Tibial nerve (tissue), 4 donors: Measurements from ENCODE around the gene GYPE.
"Not testable (repeated sequence)": the region's sequence is repeated elsewhere in the genome, so short reads cannot be mapped to it uniquely, and the experiment has no call there.

Source experiments
- EP300 ChIP-seq, 2 donors: sonication (generic); formaldehyde crosslinking; IDR thresholded peaks; one replicate each; pipeline ENCODE4 v1.6.1; 2017; ENCODE audit warnings: antibody characterized with exemption in 2 of 2, mild to moderate bottlenecking in 1 of 2
- POLR2A ChIP-seq, 2 donors: fragments of 450-650 bp; IDR thresholded peaks; one replicate each; pipeline ENCODE4 v1.6.1; 2017; ENCODE audit warnings: antibody characterized with exemption in 2 of 2, mild to moderate bottlenecking in 2 of 2, moderate library complexity in 2 of 2
- TF ChIP-seq, protein P1 (sequence below), 5 experiments: fragments of 200-600 bp in 3 of 5; fragments of 450-650 bp in 2 of 5; sonication (generic) in 3 of 5; IDR thresholded peaks; one replicate each; pipeline ENCODE4 v1.5.1; 2016 to 2019; ENCODE audit warnings: antibody characterized with exemption in 5 of 5, mild to moderate bottlenecking in 3 of 5, moderate library complexity in 2 of 5

DNA sequence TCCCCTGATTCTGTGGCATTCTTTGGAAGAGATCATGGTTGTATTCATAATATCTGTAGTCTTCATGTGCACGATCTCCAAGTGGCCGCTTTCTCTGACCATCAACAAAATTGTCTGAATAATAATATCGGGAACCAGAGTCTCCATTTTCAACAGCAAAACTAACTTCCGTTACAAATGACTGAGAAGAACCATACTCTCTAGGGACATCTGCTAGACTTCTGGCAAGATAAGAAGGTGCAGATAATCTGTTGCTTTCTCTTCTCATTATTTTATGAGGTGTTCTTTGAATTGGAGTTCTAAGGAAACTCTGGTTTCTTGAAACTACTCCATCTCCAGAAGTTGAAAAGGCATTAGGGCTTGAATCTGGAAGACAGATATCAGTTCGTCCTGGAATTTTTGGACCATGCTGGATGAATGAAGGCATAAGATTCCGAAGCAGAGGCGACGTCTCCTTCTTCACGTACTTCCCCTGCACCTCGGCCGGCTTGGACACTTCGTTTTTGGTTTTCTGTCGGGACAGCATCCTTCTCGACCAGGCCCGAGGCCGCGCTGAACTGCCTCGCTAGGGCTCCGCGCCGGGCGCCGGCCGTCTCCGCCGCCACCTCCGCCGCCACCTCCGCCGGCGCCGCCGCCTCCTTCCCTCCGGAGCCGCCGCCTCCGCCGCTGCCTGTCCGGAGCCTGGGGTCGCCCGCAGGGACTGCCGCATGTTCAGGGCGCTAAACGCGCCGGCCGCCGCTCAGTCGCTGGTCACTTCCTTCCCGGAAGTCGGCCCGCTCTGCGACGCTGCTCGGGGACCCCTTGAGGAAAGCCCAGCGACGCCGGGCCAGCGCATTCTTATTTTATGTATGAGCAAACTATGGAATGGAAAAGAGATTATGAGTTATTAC, 6.4 kb upstream of the GYPE start:
- TF ChIP-seq POLR2A, EP300 (IDR thresholded peaks at IDR 0.05): not testable (repeated sequence)
- TF ChIP-seq, protein P1, sequence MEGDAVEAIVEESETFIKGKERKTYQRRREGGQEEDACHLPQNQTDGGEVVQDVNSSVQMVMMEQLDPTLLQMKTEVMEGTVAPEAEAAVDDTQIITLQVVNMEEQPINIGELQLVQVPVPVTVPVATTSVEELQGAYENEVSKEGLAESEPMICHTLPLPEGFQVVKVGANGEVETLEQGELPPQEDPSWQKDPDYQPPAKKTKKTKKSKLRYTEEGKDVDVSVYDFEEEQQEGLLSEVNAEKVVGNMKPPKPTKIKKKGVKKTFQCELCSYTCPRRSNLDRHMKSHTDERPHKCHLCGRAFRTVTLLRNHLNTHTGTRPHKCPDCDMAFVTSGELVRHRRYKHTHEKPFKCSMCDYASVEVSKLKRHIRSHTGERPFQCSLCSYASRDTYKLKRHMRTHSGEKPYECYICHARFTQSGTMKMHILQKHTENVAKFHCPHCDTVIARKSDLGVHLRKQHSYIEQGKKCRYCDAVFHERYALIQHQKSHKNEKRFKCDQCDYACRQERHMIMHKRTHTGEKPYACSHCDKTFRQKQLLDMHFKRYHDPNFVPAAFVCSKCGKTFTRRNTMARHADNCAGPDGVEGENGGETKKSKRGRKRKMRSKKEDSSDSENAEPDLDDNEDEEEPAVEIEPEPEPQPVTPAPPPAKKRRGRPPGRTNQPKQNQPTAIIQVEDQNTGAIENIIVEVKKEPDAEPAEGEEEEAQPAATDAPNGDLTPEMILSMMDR (IDR thresholded peaks at IDR 0.05) = not testable (repeated sequence)
